RWPE2 (cell line): ENCODE results near the gene MYO5B.

Experiments
- ATAC-seq: fragments of 200-7000 bp; cut with Tn5 transposase; 3 replicates; pipeline ENCODE4 v1.9.1; 2021; ENCODE audit warnings: low read depth
- DNase-seq: peaks from one replicate; pipeline ENCODE4 v3.0.0-alpha.2; 2020; ENCODE audit warnings: low spot score
- H3K27ac ChIP-seq: fragments of 450-650 bp; 2 replicates; pipeline ENCODE4 v1.5.1; 2017; ENCODE audit warnings: mild to moderate bottlenecking; ENCODE audit not compliant: poor library complexity, severe bottlenecking
- H3K27me3 ChIP-seq: fragments of 250-450 bp; sonication (Bioruptor Pico); 2 replicates; pipeline ENCODE4 v1.5.1; 2021; ENCODE audit warnings: mild to moderate bottlenecking, moderate library complexity; ENCODE audit not compliant: insufficient read depth, poor library complexity, severe bottlenecking
- H3K36me3 ChIP-seq: fragments of 250-450 bp; sonication (Bioruptor Pico); 2 replicates; pipeline ENCODE4 v1.5.1; 2020; ENCODE audit warnings: low read depth, mild to moderate bottlenecking, moderate library complexity
- H3K4me1 ChIP-seq: fragments of 250-450 bp; sonication (Bioruptor Pico); 2 replicates; pipeline ENCODE4 v1.5.1; 2021; ENCODE audit warnings: mild to moderate bottlenecking, moderate library complexity; ENCODE audit not compliant: insufficient read depth, poor library complexity, severe bottlenecking
- H3K4me3 ChIP-seq: fragments of 250-450 bp; sonication (Bioruptor Pico); 2 replicates; pipeline ENCODE4 v1.5.1; 2021; ENCODE audit warnings: mild to moderate bottlenecking, moderate library complexity; ENCODE audit not compliant: severe bottlenecking
- H3K9me3 ChIP-seq: fragments of 250-450 bp; sonication (Bioruptor Pico); 2 replicates; pipeline ENCODE4 v1.5.1; 2021; ENCODE audit warnings: mild to moderate bottlenecking, moderate library complexity; ENCODE audit not compliant: severe bottlenecking
- TF ChIP-seq, protein P1 (sequence below): fragments of 450-650 bp; IDR thresholded peaks from one replicate; pipeline ENCODE4 v1.5.1; 2017; ENCODE audit warnings: mild to moderate bottlenecking, moderate library complexity; ENCODE audit not compliant: poor library complexity, severe bottlenecking

Gene MYO5B

DNA sequence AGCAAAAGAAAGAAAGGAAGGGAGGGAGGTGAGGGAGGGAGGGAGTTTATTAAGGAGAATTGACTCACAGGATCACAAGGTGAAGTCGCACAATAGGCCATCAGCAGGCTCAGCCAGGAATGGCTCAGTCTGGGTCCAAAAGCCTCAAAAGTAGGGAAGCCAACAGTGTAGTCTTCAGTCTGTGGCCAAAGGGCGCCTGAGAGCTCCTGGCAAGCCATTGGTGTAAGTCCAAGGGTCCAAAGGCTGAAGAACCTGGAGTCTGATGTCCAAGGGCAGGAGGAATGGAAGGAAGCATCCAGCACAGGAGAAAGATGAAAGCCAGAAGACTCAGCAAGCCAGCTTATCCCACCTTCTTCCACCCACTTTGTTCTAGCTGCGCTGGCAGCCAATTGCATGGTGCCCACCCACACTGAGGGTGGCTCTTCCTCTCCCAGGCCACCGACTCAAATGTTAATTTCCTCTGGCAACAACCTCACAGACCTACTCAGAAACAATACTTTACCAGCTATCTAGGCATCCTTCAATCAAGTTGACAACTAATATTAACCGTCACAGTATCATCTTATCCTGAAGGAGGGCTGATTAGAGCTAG lies 375.8 kb downstream of the MYO5B start:
- Histone ChIP-seq H3K27ac (no peak overlapping the region), H3K9me3 (no peaks in the 10 kb centered on the region), H3K36me3 (no peaks in the 10 kb centered on the region; the same call in 1 of the 2 replicates), H3K4me3 (no peak overlapping the region), H3K27me3 (no peaks in the 10 kb centered on the region), H3K4me1 (no peaks in the 10 kb centered on the region)
- no peak for DNase-seq
- TF ChIP-seq, protein P1, sequence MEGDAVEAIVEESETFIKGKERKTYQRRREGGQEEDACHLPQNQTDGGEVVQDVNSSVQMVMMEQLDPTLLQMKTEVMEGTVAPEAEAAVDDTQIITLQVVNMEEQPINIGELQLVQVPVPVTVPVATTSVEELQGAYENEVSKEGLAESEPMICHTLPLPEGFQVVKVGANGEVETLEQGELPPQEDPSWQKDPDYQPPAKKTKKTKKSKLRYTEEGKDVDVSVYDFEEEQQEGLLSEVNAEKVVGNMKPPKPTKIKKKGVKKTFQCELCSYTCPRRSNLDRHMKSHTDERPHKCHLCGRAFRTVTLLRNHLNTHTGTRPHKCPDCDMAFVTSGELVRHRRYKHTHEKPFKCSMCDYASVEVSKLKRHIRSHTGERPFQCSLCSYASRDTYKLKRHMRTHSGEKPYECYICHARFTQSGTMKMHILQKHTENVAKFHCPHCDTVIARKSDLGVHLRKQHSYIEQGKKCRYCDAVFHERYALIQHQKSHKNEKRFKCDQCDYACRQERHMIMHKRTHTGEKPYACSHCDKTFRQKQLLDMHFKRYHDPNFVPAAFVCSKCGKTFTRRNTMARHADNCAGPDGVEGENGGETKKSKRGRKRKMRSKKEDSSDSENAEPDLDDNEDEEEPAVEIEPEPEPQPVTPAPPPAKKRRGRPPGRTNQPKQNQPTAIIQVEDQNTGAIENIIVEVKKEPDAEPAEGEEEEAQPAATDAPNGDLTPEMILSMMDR, result no peak
- ATAC-seq, result no peak

DNA sequence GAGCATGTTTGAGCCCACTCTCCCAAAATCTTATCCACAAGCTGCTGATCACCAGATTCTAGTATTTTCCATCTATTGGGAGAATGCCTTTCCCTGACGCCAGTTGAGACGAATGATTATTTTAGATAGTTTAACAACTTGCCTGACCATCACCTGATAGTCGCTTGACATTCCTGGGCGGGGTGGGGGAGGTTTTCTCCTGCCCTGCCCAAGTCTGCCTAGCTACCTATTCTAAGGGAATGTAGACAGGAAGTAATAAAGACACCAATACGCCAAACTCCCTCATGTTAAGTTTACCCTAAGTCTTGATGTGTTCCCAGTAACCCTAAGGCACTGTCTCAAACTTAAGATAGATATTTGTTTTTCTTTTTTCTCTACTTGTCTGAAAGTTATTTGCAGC lies 377.0 kb downstream of the MYO5B start:
- H3K27me3 ChIP-seq, result no peaks in the 10 kb centered on the region
- ATAC-seq (no peak), DNase-seq (no peak)

DNA sequence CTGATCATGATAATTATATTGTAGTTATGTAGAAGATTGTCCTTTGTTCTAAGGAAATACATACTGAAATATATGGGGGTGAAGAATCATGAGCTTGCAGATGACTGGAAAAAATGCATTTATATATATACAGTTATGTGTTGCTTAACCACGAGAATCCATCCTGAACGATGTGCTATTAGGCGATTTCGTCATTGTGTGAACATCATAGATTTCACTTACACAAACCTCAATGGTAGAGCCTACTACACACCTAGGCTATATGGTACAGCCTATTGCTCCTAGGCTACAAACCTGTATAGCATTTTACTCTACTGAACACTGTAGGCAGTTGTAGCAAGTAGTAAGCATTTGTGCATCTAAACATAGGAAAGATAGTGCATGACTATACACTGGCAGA lies 379.0 kb downstream of the MYO5B start:
- DNase-seq (no peak), ATAC-seq (no peak)
- H3K4me1 ChIP-seq, result no peaks in the 10 kb centered on the region
- no peak overlapping the region for H3K27ac ChIP-seq
- H3K27me3 ChIP-seq, result no peaks in the 10 kb centered on the region
- no peaks in the 10 kb centered on the region; the same call in 1 of the 2 replicates for H3K36me3 ChIP-seq
- TF ChIP-seq, protein P1, result no peak
- no peaks in the 10 kb centered on the region for H3K9me3 ChIP-seq
- H3K4me3 ChIP-seq, result no peak overlapping the region

More for the DNA sequence above, 377.0 kb downstream of the MYO5B start:
- no peaks in the 10 kb centered on the region; the same call in 1 of the 2 replicates for H3K36me3 ChIP-seq
- TF ChIP-seq, protein P1, result no peak
- peak overlapping the region; percentile 25 for H3K27ac ChIP-seq
- no peaks in the 10 kb centered on the region for H3K9me3 ChIP-seq
- no peaks in the 10 kb centered on the region for H3K4me1 ChIP-seq
- no peak overlapping the region for H3K4me3 ChIP-seq

DNA sequence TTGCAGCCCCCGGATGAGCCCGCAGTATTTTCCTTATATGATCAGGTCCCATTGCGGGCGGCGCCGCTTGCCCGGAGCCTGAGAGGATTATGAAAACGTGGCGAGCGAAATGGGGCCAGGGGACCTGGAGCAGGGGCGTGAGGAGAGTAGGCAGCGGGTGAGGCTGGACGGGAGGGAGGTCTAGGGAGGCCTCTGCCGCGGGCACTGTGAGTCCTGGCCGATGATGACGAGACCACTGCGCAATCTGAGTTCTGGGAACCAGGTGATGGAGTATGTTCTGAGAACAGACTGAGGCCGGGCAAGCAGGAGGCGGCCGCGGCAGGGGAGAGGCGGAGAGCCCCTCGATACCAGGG lies 380.8 kb downstream of the MYO5B start:
- Histone ChIP-seq H3K4me1 (no peaks in the 10 kb centered on the region), H3K4me3 (peak overlapping the region; percentile 85), H3K27ac (peak overlapping the region; percentile 78), H3K36me3 (no peaks in the 10 kb centered on the region; the same call in 1 of the 2 replicates), H3K27me3 (no peaks in the 10 kb centered on the region), H3K9me3 (no peaks in the 10 kb centered on the region)
- TF ChIP-seq, protein P1, result no peak
- DNase-seq (peak; percentile 51), ATAC-seq (peak; percentile 70)
